Ectodermal cell (in vitro differentiated cells): Measurements from ENCODE around the gene CRABP1.

Source experiments
- H3K27ac ChIP-seq: 2 replicates; pipeline ENCODE4 v1.7.0; 2013; ENCODE audit warnings: mild to moderate bottlenecking, low read depth, low read length; ENCODE audit not compliant: insufficient read depth, poor library complexity, severe bottlenecking
- H3K27me3 ChIP-seq: 2 replicates; pipeline ENCODE4 v1.7.0; 2013; ENCODE audit warnings: mild to moderate bottlenecking, low read length; ENCODE audit not compliant: insufficient read depth, control insufficient read depth, poor library complexity, severe bottlenecking
- H3K36me3 ChIP-seq: one replicate; pipeline ENCODE4 v1.7.0; 2013; ENCODE audit warnings: low read length; ENCODE audit not compliant: control insufficient read depth, insufficient read depth
- H3K4me1 ChIP-seq: one replicate; pipeline ENCODE4 v1.7.0; 2013; ENCODE audit warnings: low read length; ENCODE audit not compliant: control insufficient read depth, insufficient read depth
- H3K4me3 ChIP-seq: 2 replicates; pipeline ENCODE4 v1.7.0; 2013; ENCODE audit warnings: low read depth, low read length, control low read depth; ENCODE audit not compliant: insufficient read depth
- H3K9me3 ChIP-seq: 2 replicates; pipeline ENCODE4 v1.7.0; 2013; ENCODE audit warnings: mild to moderate bottlenecking, low read length, moderate library complexity; ENCODE audit not compliant: control insufficient read depth
- WGBS, 2 experiments: methylation state at CpG; one replicate each; pipeline ENCODE4 v1.1.7; 2013; ENCODE audit warnings: missing lambda C conversion rate in 2 of 2; 5-methylcytosine and 5-hydroxymethylcytosine counted together

Gene CRABP1

DNA sequence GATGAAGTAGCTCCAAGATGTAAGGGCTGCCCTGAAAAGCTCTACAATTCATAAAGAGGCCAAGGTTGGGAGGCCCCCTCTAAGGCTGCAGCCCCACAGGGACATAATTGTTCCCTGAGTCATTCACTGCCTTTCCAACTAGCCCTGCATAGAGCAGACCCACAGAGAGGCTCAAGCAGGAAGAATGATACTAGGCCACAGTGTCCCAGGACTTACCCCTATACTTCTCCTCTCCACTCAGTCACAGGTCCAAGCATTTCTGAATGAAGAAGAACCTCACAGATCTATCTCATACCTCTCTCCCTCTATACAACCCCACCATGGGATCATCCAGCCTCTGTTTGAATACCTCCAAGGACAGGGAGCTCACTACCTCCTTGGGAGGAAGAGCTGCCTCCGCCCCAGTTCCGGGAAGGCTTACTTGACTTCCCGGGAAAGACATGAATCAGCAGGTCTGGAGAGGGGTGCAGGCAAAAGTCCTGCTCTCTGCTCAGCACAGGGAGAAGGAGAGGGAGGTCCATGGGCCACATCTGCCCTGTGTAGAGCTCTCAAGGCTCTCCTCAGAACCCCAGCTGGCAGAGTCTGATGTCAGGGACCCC lies 33.9 kb upstream of the CRABP1 start:
- Histone ChIP-seq H3K4me1 (peaks cover 4% of the 10 kb centered on the region), H3K27ac (no peak overlapping the region), H3K27me3 (peaks cover 8% of the 10 kb centered on the region), H3K4me3 (no peak overlapping the region), H3K9me3 (no peaks in the 10 kb centered on the region), H3K36me3 (no peaks in the 10 kb centered on the region)
- 84 to 90% methylated on average over 3 of the region's 3 CpGs for WGBS, 2 experiments

DNA sequence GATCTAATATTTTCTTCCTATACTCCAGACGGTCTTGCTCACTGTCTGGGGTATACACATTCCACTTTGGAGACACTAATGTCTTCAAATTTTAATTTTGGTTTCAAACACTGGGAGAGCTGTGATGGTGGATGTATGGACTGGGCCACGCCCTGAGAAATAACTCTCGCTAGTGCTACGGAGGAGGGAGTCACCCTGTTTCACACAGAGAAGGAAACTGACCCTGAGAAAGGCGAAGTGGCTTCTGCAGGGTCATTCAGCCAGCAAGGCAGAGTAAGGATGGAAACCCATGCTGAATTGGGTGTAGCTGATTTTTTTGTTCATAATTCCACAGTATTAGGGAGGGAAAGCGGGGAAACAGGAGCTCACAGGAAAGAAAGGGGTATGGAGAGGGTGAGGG lies 32.2 kb upstream of the CRABP1 start:
- no peaks in the 10 kb centered on the region for H3K36me3 ChIP-seq
- no peaks in the 10 kb centered on the region for H3K9me3 ChIP-seq
- H3K4me3 ChIP-seq = no peak overlapping the region
- H3K27ac ChIP-seq = no peak overlapping the region
- peaks cover 15% of the 10 kb centered on the region for H3K4me1 ChIP-seq
- H3K27me3 ChIP-seq = no peaks in the 10 kb centered on the region
- 77 to 91% methylated on average over 5 to 6 of the region's 6 CpGs for WGBS, 2 experiments

DNA sequence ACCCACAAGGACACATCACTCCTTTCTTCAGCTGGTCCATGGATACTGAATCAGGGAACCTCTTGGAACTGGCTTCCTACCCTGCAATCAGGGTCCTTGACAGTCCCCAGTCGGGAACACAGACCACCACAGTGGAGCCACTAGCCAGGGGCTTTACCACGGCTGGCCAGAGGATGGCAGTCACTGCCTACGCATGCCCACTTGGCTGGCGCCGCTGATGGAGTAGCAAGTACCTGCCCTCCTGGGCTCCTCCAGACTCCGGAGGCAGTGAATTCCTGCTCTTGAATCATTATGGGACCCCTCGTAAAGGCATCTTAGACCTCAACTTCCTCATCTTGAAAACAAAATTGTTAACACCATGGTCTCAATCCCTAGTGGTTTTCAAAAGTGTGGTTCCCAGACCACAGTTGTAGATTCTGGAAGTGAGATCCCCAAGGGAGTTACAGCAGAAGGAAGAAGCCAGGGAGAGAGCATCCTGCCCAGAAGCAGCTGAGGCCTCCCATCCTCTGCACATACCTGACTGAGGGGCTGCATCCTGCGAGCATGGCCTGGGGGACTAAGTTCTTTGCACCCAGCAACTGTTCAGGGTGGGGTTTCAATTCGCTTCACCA lies 31.6 kb upstream of the CRABP1 start:
- no peaks in the 10 kb centered on the region for H3K36me3 ChIP-seq
- no peaks in the 10 kb centered on the region for H3K9me3 ChIP-seq
- no peak overlapping the region for H3K4me3 ChIP-seq
- 23 to 24% methylated on average over 9 of the region's 9 CpGs for WGBS, 2 experiments
- H3K27me3 ChIP-seq = no peaks in the 10 kb centered on the region
- H3K27ac ChIP-seq = no peak overlapping the region
- H3K4me1 ChIP-seq = peaks cover 21% of the 10 kb centered on the region

DNA sequence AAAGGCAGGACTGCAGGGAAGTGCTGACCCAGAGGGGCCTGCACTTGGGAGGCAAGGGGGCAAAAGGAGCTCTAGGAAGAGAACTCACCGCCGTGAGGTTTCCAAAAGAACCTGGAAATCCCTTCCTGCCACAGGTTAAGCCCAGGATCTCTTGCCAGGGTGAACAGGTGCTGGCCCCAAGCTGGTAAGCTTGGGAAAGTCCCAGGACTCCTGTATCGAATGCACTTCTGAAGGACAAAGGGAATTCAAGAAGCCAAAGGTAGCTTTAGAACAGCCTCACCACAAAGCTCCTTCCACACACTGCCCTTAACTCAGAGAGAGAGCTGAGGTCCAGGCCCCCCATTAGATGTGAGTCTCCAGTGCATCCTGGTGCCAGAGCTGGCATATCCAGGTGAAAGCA lies 28.9 kb upstream of the CRABP1 start:
- Histone ChIP-seq H3K4me1 (peaks cover 39% of the 10 kb centered on the region), H3K4me3 (no peak overlapping the region), H3K9me3 (no peaks in the 10 kb centered on the region), H3K36me3 (no peaks in the 10 kb centered on the region), H3K27me3 (no peaks in the 10 kb centered on the region), H3K27ac (no peak overlapping the region)
- 82 to 88% methylated on average over 3 of the region's 3 CpGs for WGBS, 2 experiments

DNA sequence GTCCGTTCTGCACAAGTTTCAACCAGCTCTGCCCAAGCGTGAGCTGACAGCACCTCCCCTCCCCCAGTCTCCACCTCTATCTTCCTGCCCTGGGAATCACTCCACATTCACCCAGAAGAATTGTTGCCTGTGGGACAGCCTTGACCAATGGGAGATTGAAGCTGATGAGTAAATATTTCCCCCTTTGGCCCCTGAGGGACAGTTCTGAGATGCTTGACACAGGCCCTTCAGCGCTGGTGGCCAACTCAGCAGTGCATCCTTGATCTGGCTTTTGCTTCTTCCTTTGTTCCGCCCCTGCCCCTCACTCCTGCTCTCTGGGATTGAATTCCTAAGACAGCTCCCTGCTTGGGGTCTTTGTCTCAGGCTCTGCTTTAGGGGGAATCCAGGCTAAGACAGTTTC lies 27.6 kb upstream of the CRABP1 start:
- Histone ChIP-seq H3K36me3 (no peaks in the 10 kb centered on the region), H3K4me1 (peaks cover 48% of the 10 kb centered on the region), H3K9me3 (no peaks in the 10 kb centered on the region), H3K4me3 (no peak overlapping the region), H3K27me3 (no peaks in the 10 kb centered on the region), H3K27ac (peak overlapping the region; percentile 76)
- 23 to 32% methylated on average over 4 of the region's 4 CpGs for WGBS, 2 experiments

DNA sequence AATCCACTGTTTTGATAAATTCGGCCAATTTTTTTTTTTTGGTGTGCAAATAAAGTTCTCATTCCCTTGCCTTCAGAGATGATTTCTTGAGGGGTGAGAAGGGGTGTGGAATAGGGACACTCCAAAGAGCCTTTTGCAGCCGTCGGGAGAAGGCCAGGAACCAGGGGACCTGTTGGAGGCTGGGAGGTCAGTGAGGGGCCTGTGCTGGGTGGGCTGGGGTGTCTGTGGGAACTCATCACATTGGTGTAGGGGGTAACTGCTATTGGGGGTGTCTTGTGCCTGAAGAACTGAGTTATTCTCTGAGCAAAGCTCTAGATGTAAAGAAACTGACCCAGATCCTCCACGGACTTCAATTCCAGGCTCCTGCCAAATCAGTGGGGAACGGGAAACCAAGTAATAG lies 27.2 kb upstream of the CRABP1 start:
- WGBS, 2 experiments = 70 to 78% methylated on average over 5 of the region's 5 CpGs
- no peaks in the 10 kb centered on the region for H3K27me3 ChIP-seq
- H3K9me3 ChIP-seq = no peaks in the 10 kb centered on the region
- peak overlapping the region; percentile 76 for H3K27ac ChIP-seq
- no peaks in the 10 kb centered on the region for H3K36me3 ChIP-seq
- no peak overlapping the region for H3K4me3 ChIP-seq
- H3K4me1 ChIP-seq = peaks cover 48% of the 10 kb centered on the region

DNA sequence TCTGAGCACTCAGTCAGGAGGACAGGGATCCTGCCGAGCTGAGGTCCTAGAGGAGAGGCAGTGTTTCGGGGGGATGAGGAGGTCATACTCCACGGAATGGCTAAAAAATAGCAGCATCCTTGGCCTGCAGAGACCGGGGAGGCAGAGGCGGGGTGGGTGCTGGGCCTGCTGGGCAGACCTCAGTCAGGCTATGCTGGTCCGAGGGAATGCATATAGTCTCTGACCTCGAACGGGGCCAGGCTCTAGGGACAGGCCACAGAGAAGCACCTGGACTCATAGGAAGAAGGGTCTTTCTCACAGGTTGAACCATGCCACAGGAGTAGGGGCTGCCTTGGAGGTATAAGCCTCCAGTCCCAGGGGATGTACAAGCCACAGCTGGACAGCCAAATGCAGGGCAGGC lies 26.8 kb upstream of the CRABP1 start:
- peaks cover 48% of the 10 kb centered on the region for H3K4me1 ChIP-seq
- H3K36me3 ChIP-seq = no peaks in the 10 kb centered on the region
- H3K27me3 ChIP-seq = no peaks in the 10 kb centered on the region
- H3K27ac ChIP-seq = no peak overlapping the region
- 77 to 78% methylated on average over 8 of the region's 8 CpGs for WGBS, 2 experiments
- H3K9me3 ChIP-seq = no peaks in the 10 kb centered on the region
- no peak overlapping the region for H3K4me3 ChIP-seq

DNA sequence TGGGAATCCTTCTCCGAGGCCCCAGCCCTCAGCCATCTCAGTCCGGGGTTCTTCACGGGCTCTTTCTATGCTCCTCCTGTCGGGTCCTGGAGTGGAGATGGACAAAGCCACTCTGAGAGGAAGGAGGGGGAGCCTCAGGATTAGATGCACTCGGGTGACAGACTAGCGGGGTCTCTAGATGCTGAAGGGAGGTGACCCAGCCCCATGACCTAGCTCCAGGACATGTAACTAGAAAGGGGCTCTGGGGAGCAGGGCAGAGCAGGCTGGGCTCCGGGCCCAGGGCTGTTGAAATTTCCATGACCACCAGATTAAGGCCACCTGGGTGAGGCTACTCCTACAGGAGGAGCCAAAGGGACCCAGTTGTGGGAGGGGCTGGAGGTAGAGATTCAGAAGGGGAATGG lies 26.0 kb upstream of the CRABP1 start:
- H3K27ac ChIP-seq = peak overlapping the region; percentile 29
- 78 to 82% methylated on average over 7 of the region's 7 CpGs for WGBS, 2 experiments
- peaks cover 48% of the 10 kb centered on the region for H3K4me1 ChIP-seq
- no peak overlapping the region for H3K4me3 ChIP-seq
- H3K9me3 ChIP-seq = no peaks in the 10 kb centered on the region
- no peaks in the 10 kb centered on the region for H3K36me3 ChIP-seq
- H3K27me3 ChIP-seq = no peaks in the 10 kb centered on the region

DNA sequence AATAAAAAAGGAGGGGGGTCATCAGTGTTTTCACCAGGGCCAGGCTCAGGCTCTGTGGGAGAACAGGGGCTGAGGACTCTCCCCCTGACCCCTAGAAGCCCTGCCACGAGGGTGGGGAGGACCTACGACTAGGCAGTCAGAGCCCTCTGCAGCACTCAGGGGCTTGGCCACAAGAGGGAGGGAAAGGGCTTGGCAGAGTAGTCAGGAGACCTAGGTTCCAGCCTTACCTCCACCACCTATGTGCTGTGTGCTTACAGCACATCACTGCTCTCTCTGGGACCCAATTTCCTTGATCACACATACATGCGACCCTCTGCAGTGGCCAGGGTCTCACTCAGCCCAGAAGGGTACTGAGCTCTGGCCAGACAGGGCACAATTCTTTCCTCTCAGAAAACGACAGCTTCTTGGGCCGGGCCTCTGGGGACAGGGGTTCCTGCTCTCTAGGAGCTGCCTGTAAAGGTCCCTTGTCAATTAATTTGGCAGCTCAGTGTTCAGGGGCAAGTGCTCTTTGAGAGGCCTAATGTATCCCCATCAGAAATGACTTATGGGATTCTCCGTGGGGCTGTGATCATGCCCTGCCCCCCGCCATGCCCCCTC lies 24.4 kb upstream of the CRABP1 start:
- H3K4me3 ChIP-seq = no peak overlapping the region

DNA sequence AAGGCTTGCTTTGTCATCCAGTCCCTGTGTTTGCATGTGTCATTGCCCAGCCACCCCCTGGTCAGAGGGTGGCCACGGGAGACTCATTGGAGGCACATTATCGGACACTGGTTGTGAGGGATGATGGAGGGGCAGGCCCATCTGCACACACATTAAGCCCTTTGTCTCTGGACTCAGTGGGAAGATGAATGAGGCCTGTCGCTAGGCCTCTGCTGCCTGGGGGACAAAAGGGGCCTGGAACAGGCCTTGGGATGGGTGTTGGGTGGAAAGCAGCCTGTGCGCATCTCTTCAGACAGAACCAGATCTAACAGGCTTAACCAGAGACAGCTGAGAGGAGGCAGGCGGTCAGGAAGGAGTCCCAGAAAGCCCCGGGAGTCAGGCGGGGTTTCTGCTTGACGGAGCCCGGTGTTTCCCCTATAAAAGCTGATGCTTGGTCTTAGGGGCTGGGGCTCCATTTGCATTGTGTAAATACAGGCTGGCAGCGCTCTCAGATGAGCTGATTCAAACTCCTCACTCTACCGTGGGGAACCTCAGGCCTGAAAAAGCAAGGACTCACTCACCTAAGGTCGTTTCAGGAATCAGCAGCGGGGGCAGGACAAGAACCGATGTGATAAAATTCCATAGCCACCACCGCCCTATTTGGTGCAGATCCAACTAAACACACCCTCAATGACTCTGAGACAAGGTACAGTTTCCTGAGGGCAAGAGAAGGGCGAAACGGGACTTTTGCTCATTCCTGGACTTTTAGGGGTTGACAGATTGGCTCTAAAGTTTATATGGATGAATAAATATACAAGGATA lies 23.7 kb upstream of the CRABP1 start:
- H3K4me1 ChIP-seq = peaks cover 54% of the 10 kb centered on the region
- no peak overlapping the region for H3K4me3 ChIP-seq
- peak overlapping the region; percentile 90 for H3K27ac ChIP-seq
- H3K9me3 ChIP-seq = no peaks in the 10 kb centered on the region
- no peaks in the 10 kb centered on the region for H3K36me3 ChIP-seq
- 34 to 37% methylated on average over 17 of the region's 17 CpGs for WGBS, 2 experiments
- no peaks in the 10 kb centered on the region for H3K27me3 ChIP-seq

More for the DNA sequence above, 24.4 kb upstream of the CRABP1 start:
- no peaks in the 10 kb centered on the region for H3K9me3 ChIP-seq
- peaks cover 53% of the 10 kb centered on the region for H3K4me1 ChIP-seq
- no peaks in the 10 kb centered on the region for H3K27me3 ChIP-seq
- peak overlapping the region; percentile 90 for H3K27ac ChIP-seq
- H3K36me3 ChIP-seq = no peaks in the 10 kb centered on the region
- 42 to 54% methylated on average over 7 of the region's 7 CpGs for WGBS, 2 experiments
